Activated CD4-positive, alpha-beta T cell treated with anti-CD3 and anti-CD28 coated beads for 48 hours (primary cell): Measurements from ENCODE around the gene ACOT7.
"Not testable (repeated sequence)": the region's sequence is repeated elsewhere in the genome, so short reads cannot be mapped to it uniquely, and the experiment has no call there.

Source experiments
- DNase-seq: peaks from one replicate; pipeline ENCODE4 v3.0.0-alpha.2; 2020

ACOT7 gene

DNA sequence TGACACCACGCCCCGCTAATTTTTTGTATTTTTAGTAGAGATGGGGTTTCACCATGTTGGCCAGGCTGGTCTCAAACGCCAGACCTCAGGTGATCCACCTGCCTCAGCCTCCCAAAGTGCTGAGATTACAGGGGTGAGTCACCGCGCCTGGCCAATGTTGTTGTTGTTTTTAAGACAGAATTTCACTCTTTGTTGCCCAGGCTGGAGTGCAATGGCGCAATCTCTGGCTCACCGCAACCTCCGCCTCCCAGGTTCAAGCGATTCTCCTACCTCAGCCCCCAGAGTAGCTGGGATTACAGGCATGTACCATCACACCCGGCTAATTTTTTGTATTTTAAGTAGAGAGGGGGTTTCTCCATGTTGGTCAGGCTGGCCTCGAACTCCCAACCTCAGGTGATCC lies 173.9 kb downstream of the ACOT7 start:
- DNase-seq, result not testable (repeated sequence)

DNA sequence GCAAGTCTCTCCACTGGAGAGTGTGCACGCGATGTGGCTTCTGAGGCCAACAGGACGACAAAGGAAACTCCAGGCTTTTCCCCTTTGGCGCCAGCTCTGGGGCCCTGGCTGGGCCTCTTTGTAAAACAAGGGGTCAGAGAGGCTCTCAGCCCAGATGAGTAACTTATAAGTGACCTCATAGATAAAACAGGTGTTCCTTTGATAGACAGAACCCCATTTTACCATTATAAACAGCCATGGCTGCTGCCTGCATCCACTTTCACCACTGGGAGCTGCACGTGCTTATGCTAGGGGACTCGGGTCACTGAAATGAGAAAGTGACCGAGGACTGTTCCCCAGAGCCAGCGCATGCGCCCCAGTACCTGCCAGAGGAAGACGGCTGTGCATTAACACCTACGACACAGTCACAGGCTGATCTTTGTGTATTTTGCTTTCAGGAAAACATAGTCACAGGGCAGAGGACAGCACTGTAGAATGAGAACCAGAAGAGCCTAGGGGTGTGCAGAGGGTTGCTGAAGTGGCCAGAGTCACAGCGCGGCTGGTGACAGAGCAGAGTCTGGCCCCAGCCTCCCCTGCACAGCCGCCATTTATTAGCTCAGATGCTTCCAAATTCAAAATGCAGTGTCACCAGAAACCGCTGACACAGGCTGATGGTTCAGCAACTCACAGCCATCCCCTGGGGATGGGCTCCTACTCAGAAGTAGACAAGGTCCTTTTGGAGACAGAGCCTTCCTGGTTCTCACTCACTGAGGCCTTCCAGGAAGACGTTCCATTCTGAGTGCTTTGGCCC lies 175.0 kb downstream of the ACOT7 start:
- DNase-seq, result no peak
